Ishikawa (cell line): ENCODE data around the gene KATNIP.

ENCODE experiments used
- CEBPB ChIP-seq: IDR thresholded peaks from 2 replicates; pipeline ENCODE4 v1.6.1; 2012
- CREB1 ChIP-seq: IDR thresholded peaks from 2 replicates; pipeline ENCODE4 v1.6.1; 2012; ENCODE audit warnings: low read depth
- EP300 ChIP-seq: IDR thresholded peaks from 2 replicates; pipeline ENCODE4 v1.6.1; 2012; ENCODE audit warnings: borderline replicate concordance
- MAX ChIP-seq: IDR thresholded peaks from 2 replicates; pipeline ENCODE4 v1.6.1; 2012
- NFIC ChIP-seq: IDR thresholded peaks from 2 replicates; pipeline ENCODE4 v1.6.1; 2012
- RAD21 ChIP-seq: IDR thresholded peaks from 2 replicates; pipeline ENCODE4 v1.6.1; 2012; ENCODE audit warnings: low read depth
- REST ChIP-seq: IDR thresholded peaks from 2 replicates; pipeline ENCODE4 v1.6.1; 2012; ENCODE audit warnings: low read depth, mild to moderate bottlenecking
- TAF1 ChIP-seq: IDR thresholded peaks from 2 replicates; pipeline ENCODE4 v1.6.1; 2012; ENCODE audit warnings: low read depth, mild to moderate bottlenecking
- TCF12 ChIP-seq: IDR thresholded peaks from 2 replicates; pipeline ENCODE4 v1.6.1; 2012; ENCODE audit warnings: low read depth
- TEAD4 ChIP-seq: IDR thresholded peaks from 2 replicates; pipeline ENCODE4 v1.6.1; 2012
- USF1 ChIP-seq: IDR thresholded peaks from 2 replicates; pipeline ENCODE4 v1.6.1; 2012
- YY1 ChIP-seq: IDR thresholded peaks from 2 replicates; pipeline ENCODE4 v1.6.1; 2012; ENCODE audit warnings: low read depth
- ZBTB7A ChIP-seq: IDR thresholded peaks from 2 replicates; pipeline ENCODE4 v1.6.1; 2012; ENCODE audit warnings: low read depth

KATNIP gene

GRCh38 chr16:27531826-27532800 lies 17.8 kb upstream of the KATNIP start:
- TF ChIP-seq RAD21 (no peak), CEBPB (no peak), TCF12 (no peak)

GRCh38 chr16:27534256-27534655 lies 15.7 kb upstream of the KATNIP start:
- TF ChIP-seq NFIC (no peak), MAX (no peak), YY1 (no peak), TAF1 (no peak), RAD21 (no peak), TCF12 (no peak)

GRCh38 chr16:27538528-27538927 lies 11.4 kb upstream of the KATNIP start:
- no peak for TF ChIP-seq MAX

GRCh38 chr16:27539120-27539519 lies 10.8 kb upstream of the KATNIP start:
- TF ChIP-seq TAF1 (no peak), USF1 (no peak), ZBTB7A (no peak)

- no peak for TF ChIP-seq YY1
- TF ChIP-seq USF1 = no peak
Measured at GRCh38 chr16:27539636-27540035, 10.3 kb upstream of the KATNIP start.

GRCh38 chr16:27543801-27544200 lies 6.1 kb upstream of the KATNIP start:
- TF ChIP-seq TCF12 = no peak
- no peak for TF ChIP-seq NFIC
- no peak for TF ChIP-seq USF1
- no peak for TF ChIP-seq MAX
- no peak for TF ChIP-seq CREB1
- TF ChIP-seq REST = no peak

- no peak for TF ChIP-seq TEAD4
- no peak for TF ChIP-seq TCF12
- TF ChIP-seq EP300 = no peak
Measured at GRCh38 chr16:27544671-27545070, 5.3 kb upstream of the KATNIP start.

- TF ChIP-seq EP300 (no peak), YY1 (no peak), TCF12 (no peak), RAD21 (no peak), REST (no peak), USF1 (no peak), CEBPB (no peak), TEAD4 (no peak)
Measured at GRCh38 chr16:27547134-27547533, 2.8 kb upstream of the KATNIP start.
